H1 (cell line): ENCODE measurements around the gene ZNF385C.

Source experiments
- CTCF ChIP-seq, 3 experiments: IDR thresholded peaks; 1 replicate in 2 of 3; 2 replicates in 1 of 3; pipeline versions ENCODE4 v1.5.1 to v1.6.1; 2011; ENCODE audit warnings: low read length in 3 of 3, mild to moderate bottlenecking in 3 of 3, inconsistent platforms in 2 of 3, low read depth in 1 of 3, moderate library complexity in 1 of 3; ENCODE audit not compliant: insufficient read depth in 1 of 3; ENCODE audit errors: control extremely low read depth in 1 of 3
- EP300 ChIP-seq, 2 experiments: IDR thresholded peaks; 1 replicate in 1 of 2; 2 replicates in 1 of 2; pipeline ENCODE4 v1.6.1; 2011 to 2012; ENCODE audit warnings: low read depth in 2 of 2, low read length in 2 of 2, mild to moderate bottlenecking in 2 of 2, borderline replicate concordance in 1 of 2, inconsistent platforms in 1 of 2, moderate library complexity in 1 of 2
- GTF2F1 ChIP-seq: IDR thresholded peaks from 2 replicates; pipeline ENCODE4 v1.6.1; 2012; ENCODE audit warnings: low read depth, low read length, improper control_type of control experiment, borderline replicate concordance
- NRF1 ChIP-seq: IDR thresholded peaks from 2 replicates; pipeline ENCODE4 v1.6.1; 2011; ENCODE audit warnings: mild to moderate bottlenecking, low read depth, low read length, improper control_type of control experiment
- TAF1 ChIP-seq: IDR thresholded peaks from 2 replicates; pipeline ENCODE4 v1.6.1; 2011; ENCODE audit warnings: mild to moderate bottlenecking, low read depth, low read length

DNA sequence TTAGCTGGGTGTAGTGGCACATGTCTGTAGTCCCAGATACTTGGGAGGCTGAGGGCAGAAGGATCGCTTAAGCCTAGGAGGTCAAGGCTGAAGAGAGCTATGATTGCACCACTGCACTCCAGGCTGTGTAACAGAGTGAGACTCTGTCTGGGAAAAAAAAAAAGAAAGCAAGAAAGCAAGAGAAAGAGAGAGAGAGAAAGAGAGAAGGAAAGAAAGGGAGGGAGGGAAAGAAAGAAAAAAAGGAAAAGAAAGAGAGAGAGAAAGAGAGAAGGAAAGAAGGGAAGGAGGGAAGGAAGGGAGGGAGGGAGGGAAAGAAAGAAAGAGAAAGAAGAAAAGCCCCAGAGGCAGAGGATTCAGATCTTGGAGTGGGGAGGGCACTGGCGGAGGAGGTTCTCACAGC lies 7.7 kb upstream of the ZNF385C start:
- TF ChIP-seq GTF2F1 (no peak), CTCF (IDR thresholded peaks at IDR 0.05; ENCODE audit: control extremely low read depth in 1 of 3, insufficient read depth in 1 of 3, low read depth in 1 of 3, low read length in 3 of 3) (no peak), NRF1 (no peak), TAF1 (no peak), EP300 (IDR thresholded peaks at IDR 0.05; ENCODE audit: borderline replicate concordance in 1 of 2, low read depth in 2 of 2, low read length in 2 of 2) (no peak)
